ENCODE measurements around the gene PIK3R1. TPM values are rescaled to one million over a fixed set of nuclear protein-coding genes. Genes with fewer than 3 reads are reported as not detected.

The PIK3R1 gene
- total RNA-seq, 1 donor from 2014 or later, result 70.6 TPM

GRCh38 chr5:68271124-68271523 is 55.6 kb downstream of the PIK3R1 start:
- DNase-seq, result no peak

- peak; percentile 47 for DNase-seq
Observed at GRCh38 chr5:68272289-68272688, 56.7 kb downstream of the PIK3R1 start.

GRCh38 chr5:68273717-68274409 is 58.3 kb downstream of the PIK3R1 start:
- peak; percentile 61 for DNase-seq

- no peak for DNase-seq
Observed at GRCh38 chr5:68274847-68275651, 59.5 kb downstream of the PIK3R1 start.

- DNase-seq, result no peak
Observed at GRCh38 chr5:68276740-68277139, 61.2 kb downstream of the PIK3R1 start.

GRCh38 chr5:68277431-68277830 is 61.9 kb downstream of the PIK3R1 start:
- DNase-seq, result no peak

- no peak for DNase-seq
Observed at GRCh38 chr5:68279984-68280383, 64.4 kb downstream of the PIK3R1 start.

- no peak for DNase-seq
Observed at GRCh38 chr5:68282001-68282400, 66.4 kb downstream of the PIK3R1 start.

- DNase-seq, result no peak
Observed at GRCh38 chr5:68283766-68284165, 68.2 kb downstream of the PIK3R1 start.

GRCh38 chr5:68285075-68285840 is 69.7 kb downstream of the PIK3R1 start:
- no peak for DNase-seq

- peak; percentile 87 for DNase-seq
Observed at GRCh38 chr5:68285851-68286611, 70.5 kb downstream of the PIK3R1 start.

GRCh38 chr5:68286612-68286912 is 71.0 kb downstream of the PIK3R1 start:
- no peak for DNase-seq

- peak; percentile 10 for DNase-seq
Observed at GRCh38 chr5:68287631-68287975, 72.0 kb downstream of the PIK3R1 start.

GRCh38 chr5:68287976-68288706 is 72.6 kb downstream of the PIK3R1 start:
- peak; percentile 89 for DNase-seq

GRCh38 chr5:68288707-68289134 is 73.2 kb downstream of the PIK3R1 start:
- DNase-seq, result no peak

GRCh38 chr5:68289498-68289897 is 73.9 kb downstream of the PIK3R1 start:
- peak; percentile 36 for DNase-seq

GRCh38 chr5:68290260-68290674 is 74.7 kb downstream of the PIK3R1 start:
- DNase-seq, result peak; percentile 81

- DNase-seq, result peak; percentile 16
Observed at GRCh38 chr5:68290847-68291246, 75.3 kb downstream of the PIK3R1 start.

GRCh38 chr5:68292316-68292715 is 76.8 kb downstream of the PIK3R1 start:
- DNase-seq, result peak; percentile 28

GRCh38 chr5:68295772-68296171 is 80.2 kb downstream of the PIK3R1 start:
- peak; percentile 47 for DNase-seq

- DNase-seq, result no peak
Observed at GRCh38 chr5:68296895-68297294, 81.3 kb downstream of the PIK3R1 start.

- DNase-seq, result no peak
Observed at GRCh38 chr5:68297656-68298055, 82.1 kb downstream of the PIK3R1 start.
